ENCODE results near the gene CD164.

CD164 gene

GRCh38 chr6:109320072-109320471 is 62.2 kb downstream of the CD164 start:
- TF ChIP-seq TAF1 (IDR thresholded peaks at IDR 0.05; ENCODE audit: borderline replicate concordance, low read depth, low read length) (no peak), POLR2A (IDR thresholded peaks at IDR 0.05; ENCODE audit: low read depth, low read length) (no peak), POLR2AphosphoS5 (IDR thresholded peaks at IDR 0.05; ENCODE audit: low read depth, low read length) (no peak)
- FAIRE-seq (no peak), DNase-seq (ENCODE audit: insufficient read length) (no peak)

GRCh38 chr6:109318328-109318876 is 63.9 kb downstream of the CD164 start:
- TF ChIP-seq TAF1 (IDR thresholded peaks at IDR 0.05; ENCODE audit: borderline replicate concordance, low read depth, low read length) (no peak), POLR2AphosphoS5 (IDR thresholded peaks at IDR 0.05; ENCODE audit: low read depth, low read length) (no peak), POLR2A (IDR thresholded peaks at IDR 0.05; ENCODE audit: low read depth, low read length) (no peak)
- no peak for FAIRE-seq
- no peak for DNase-seq (ENCODE audit: insufficient read length)

GRCh38 chr6:109316909-109317308 is 65.4 kb downstream of the CD164 start:
- TF ChIP-seq TAF1 (IDR thresholded peaks at IDR 0.05; ENCODE audit: borderline replicate concordance, low read depth, low read length) (no peak), POLR2A (IDR thresholded peaks at IDR 0.05; ENCODE audit: low read depth, low read length) (no peak)
- no peak for DNase-seq (ENCODE audit: insufficient read length)
- no peak for FAIRE-seq

Measured in GM12892 (cell line).